DOHH2 (cell line): ENCODE results near the gene DSCAM.

Experiments used
- EZH2phosphoT487 ChIP-seq: fragments of 200-600 bp; sonication (generic); IDR thresholded peaks from 2 replicates; pipeline ENCODE4 v1.6.1; 2017; ENCODE audit warnings: borderline replicate concordance, mild to moderate bottlenecking, antibody characterized with exemption, low read length, moderate library complexity, mixed read lengths
- TF ChIP-seq, protein P1 (sequence below): fragments of 200-600 bp; sonication (generic); IDR thresholded peaks from one replicate; pipeline ENCODE4 v1.5.1; 2014; ENCODE audit warnings: antibody characterized with exemption, mild to moderate bottlenecking, low read depth, low read length; ENCODE audit not compliant: poor library complexity, severe bottlenecking

DNA sequence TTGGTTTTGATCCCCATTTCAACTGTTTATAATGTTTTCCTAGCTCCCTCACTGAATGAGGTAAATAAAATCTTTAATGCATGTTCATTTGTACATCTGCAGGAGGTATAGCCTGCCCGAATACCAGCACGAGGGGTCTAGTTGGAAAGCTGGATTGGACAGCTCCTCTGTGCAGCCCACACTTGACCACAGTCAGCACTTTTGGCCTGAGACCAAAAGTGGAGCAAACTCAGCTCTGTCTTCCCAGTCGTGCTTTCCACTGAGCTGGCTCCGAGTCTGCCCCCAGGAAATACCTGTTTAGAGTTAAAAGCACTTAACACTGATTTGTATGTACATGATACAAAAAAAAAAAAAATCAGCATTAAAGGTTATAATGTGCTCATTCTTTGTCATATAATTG, 224.4 kb downstream of the DSCAM start:
- TF ChIP-seq, protein P1, sequence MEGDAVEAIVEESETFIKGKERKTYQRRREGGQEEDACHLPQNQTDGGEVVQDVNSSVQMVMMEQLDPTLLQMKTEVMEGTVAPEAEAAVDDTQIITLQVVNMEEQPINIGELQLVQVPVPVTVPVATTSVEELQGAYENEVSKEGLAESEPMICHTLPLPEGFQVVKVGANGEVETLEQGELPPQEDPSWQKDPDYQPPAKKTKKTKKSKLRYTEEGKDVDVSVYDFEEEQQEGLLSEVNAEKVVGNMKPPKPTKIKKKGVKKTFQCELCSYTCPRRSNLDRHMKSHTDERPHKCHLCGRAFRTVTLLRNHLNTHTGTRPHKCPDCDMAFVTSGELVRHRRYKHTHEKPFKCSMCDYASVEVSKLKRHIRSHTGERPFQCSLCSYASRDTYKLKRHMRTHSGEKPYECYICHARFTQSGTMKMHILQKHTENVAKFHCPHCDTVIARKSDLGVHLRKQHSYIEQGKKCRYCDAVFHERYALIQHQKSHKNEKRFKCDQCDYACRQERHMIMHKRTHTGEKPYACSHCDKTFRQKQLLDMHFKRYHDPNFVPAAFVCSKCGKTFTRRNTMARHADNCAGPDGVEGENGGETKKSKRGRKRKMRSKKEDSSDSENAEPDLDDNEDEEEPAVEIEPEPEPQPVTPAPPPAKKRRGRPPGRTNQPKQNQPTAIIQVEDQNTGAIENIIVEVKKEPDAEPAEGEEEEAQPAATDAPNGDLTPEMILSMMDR, result no peak
- TF ChIP-seq EZH2phosphoT487, result no peak
